Stomach smooth muscle (tissue), 2 donors: ENCODE measurements around the gene CYP11A1.
"Not testable (repeated sequence)": the region's sequence is repeated elsewhere in the genome, so short reads cannot be mapped to it uniquely, and the experiment has no call there.

Experiments
- H3K27ac ChIP-seq: one replicate; pipeline ENCODE4 v1.7.0; 2013; ENCODE audit warnings: mild to moderate bottlenecking, low read length, inconsistent platforms
- H3K27me3 ChIP-seq, 2 donors: one replicate each; pipeline ENCODE4 v1.7.0; 2013; ENCODE audit warnings: low read length in 2 of 2; ENCODE audit not compliant: insufficient read depth in 2 of 2, control insufficient read depth in 1 of 2
- H3K36me3 ChIP-seq, 2 donors: one replicate each; pipeline ENCODE4 v1.7.0; 2013; ENCODE audit warnings: low read length in 2 of 2; ENCODE audit not compliant: control insufficient read depth in 2 of 2, insufficient read depth in 2 of 2
- H3K4me1 ChIP-seq: one replicate; pipeline ENCODE4 v1.7.0; 2013; ENCODE audit warnings: low read length; ENCODE audit not compliant: control insufficient read depth, insufficient read depth
- H3K4me3 ChIP-seq, 2 donors: one replicate each; pipeline ENCODE4 v1.7.0; 2013; ENCODE audit warnings: low read length in 2 of 2
- H3K9ac ChIP-seq, 2 donors: one replicate each; pipeline ENCODE4 v1.7.0; 2013; ENCODE audit warnings: low read length in 2 of 2, mild to moderate bottlenecking in 1 of 2
- H3K9me3 ChIP-seq, 2 donors: one replicate each; pipeline ENCODE4 v1.7.0; 2013; ENCODE audit warnings: low read length in 2 of 2; ENCODE audit not compliant: control insufficient read depth in 2 of 2
- donor health status: healthy.
- donor health status: Pancreatic carcinoma.

Gene CYP11A1

GRCh38 chr15:74369756-74370155 lies 2.3 kb upstream of the CYP11A1 start:
- Histone ChIP-seq H3K4me3 (no peak overlapping the region), H3K4me1 (peaks cover 12% of the 10 kb centered on the region), H3K27me3 (peaks cover 18 to 26% of the 10 kb centered on the region in 2 donors), H3K9ac (no peak overlapping the region), H3K27ac (no peak overlapping the region), H3K36me3 (no peaks in the 10 kb centered on the region), H3K9me3 (no peaks in the 10 kb centered on the region)

GRCh38 chr15:74369084-74369745 lies 1.8 kb upstream of the CYP11A1 start:
- Histone ChIP-seq H3K27me3 (peaks cover 21 to 26% of the 10 kb centered on the region in 2 donors), H3K27ac (no peak overlapping the region), H3K36me3 (no peaks in the 10 kb centered on the region), H3K4me1 (peaks cover 7% of the 10 kb centered on the region), H3K9ac (no peak overlapping the region), H3K4me3 (no peak overlapping the region), H3K9me3 (no peaks in the 10 kb centered on the region)

GRCh38 chr15:74368121-74368520 lies 675 bp upstream of the CYP11A1 start:
- no peaks in the 10 kb centered on the region for H3K9me3 ChIP-seq
- no peak overlapping the region for H3K9ac ChIP-seq
- H3K4me3 ChIP-seq = no peak overlapping the region
- no peak overlapping the region for H3K27ac ChIP-seq
- H3K36me3 ChIP-seq = no peaks in the 10 kb centered on the region
- H3K4me1 ChIP-seq = no peaks in the 10 kb centered on the region
- peaks cover 21 to 26% of the 10 kb centered on the region in 2 donors for H3K27me3 ChIP-seq

- Histone ChIP-seq H3K27ac (no peak overlapping the region), H3K9ac (peak overlapping the region; percentile 42), H3K4me1 (no peaks in the 10 kb centered on the region), H3K27me3 (peaks cover 20% of the 10 kb centered on the region in 2 donors), H3K9me3 (no peaks in the 10 kb centered on the region), H3K36me3 (no peaks in the 10 kb centered on the region), H3K4me3 (peak overlapping the region; percentile 53 to 73)
Observed at GRCh38 chr15:74365598-74366445, 1.6 kb downstream of the CYP11A1 start.

GRCh38 chr15:74364936-74365597 lies 2.4 kb downstream of the CYP11A1 start:
- Histone ChIP-seq H3K27me3 (peaks cover 16 to 20% of the 10 kb centered on the region in 2 donors), H3K36me3 (no peaks in the 10 kb centered on the region), H3K27ac (no peak overlapping the region), H3K4me3 (peak overlapping the region; percentile 53 to 73), H3K9ac (peak overlapping the region; percentile 42), H3K4me1 (no peaks in the 10 kb centered on the region), H3K9me3 (no peaks in the 10 kb centered on the region)

- Histone ChIP-seq H3K4me1 (no peaks in the 10 kb centered on the region), H3K4me3 (no peak overlapping the region), H3K27me3 (peaks cover 12 to 17% of the 10 kb centered on the region in 2 donors), H3K27ac (no peak overlapping the region), H3K9me3 (no peaks in the 10 kb centered on the region), H3K9ac (no peak overlapping the region), H3K36me3 (no peaks in the 10 kb centered on the region)
Observed at GRCh38 chr15:74362482-74362881, 5.0 kb downstream of the CYP11A1 start.

- not testable (repeated sequence) for H3K4me1 ChIP-seq, H3K9ac ChIP-seq, H3K27ac ChIP-seq, H3K27me3 ChIP-seq, H3K36me3 ChIP-seq, H3K9me3 ChIP-seq, H3K4me3 ChIP-seq
Observed at GRCh38 chr15:74360855-74361254, 6.6 kb downstream of the CYP11A1 start.

GRCh38 chr15:74359376-74359775 lies 8.1 kb downstream of the CYP11A1 start:
- not testable (repeated sequence) for H3K9ac ChIP-seq, H3K4me3 ChIP-seq, H3K4me1 ChIP-seq, H3K27me3 ChIP-seq, H3K27ac ChIP-seq, H3K9me3 ChIP-seq, H3K36me3 ChIP-seq

- not testable (repeated sequence) for H3K4me3 ChIP-seq, H3K27ac ChIP-seq, H3K27me3 ChIP-seq, H3K9me3 ChIP-seq, H3K36me3 ChIP-seq, H3K9ac ChIP-seq, H3K4me1 ChIP-seq
Observed at GRCh38 chr15:74357514-74357913, 9.9 kb downstream of the CYP11A1 start.

- H3K9ac ChIP-seq, H3K27me3 ChIP-seq: not testable (repeated sequence)
Observed at GRCh38 chr15:74356050-74356449, 11.4 kb downstream of the CYP11A1 start.

More at GRCh38 chr15:74356050-74356449, 11.4 kb downstream of the CYP11A1 start:
- H3K36me3 ChIP-seq, H3K4me1 ChIP-seq, H3K27ac ChIP-seq, H3K4me3 ChIP-seq, H3K9me3 ChIP-seq: not testable (repeated sequence)
